Measurements from ENCODE around the gene F11R.
A peak's percentile ranks its signal among the peaks of the same experiment; 100 is the strongest.

F11R gene

GRCh38 chr1:161051219-161051618 lies 30.3 kb upstream of the F11R start:
- peaks cover 3% of the 10 kb centered on the region for H3K4me1 ChIP-seq (ENCODE audit: control insufficient read depth, insufficient read depth, low read length)
- no peak overlapping the region for H3K4me3 ChIP-seq (ENCODE audit: low read length)
- H3K27me3 ChIP-seq (ENCODE audit: control insufficient read depth, insufficient read depth, low read length), result no peaks in the 10 kb centered on the region
- H3K27ac ChIP-seq (ENCODE audit: low read depth, low read length), result no peak overlapping the region
- no peaks in the 10 kb centered on the region for H3K36me3 ChIP-seq (ENCODE audit: control insufficient read depth, insufficient read depth, low read length)
- H3K9ac ChIP-seq (ENCODE audit: low read length), result no peak overlapping the region

GRCh38 chr1:161048949-161049722 lies 28.2 kb upstream of the F11R start:
- no peak overlapping the region for H3K27ac ChIP-seq (ENCODE audit: low read depth, low read length)
- no peaks in the 10 kb centered on the region for H3K36me3 ChIP-seq (ENCODE audit: control insufficient read depth, insufficient read depth, low read length)
- peaks cover 8% of the 10 kb centered on the region for H3K4me1 ChIP-seq (ENCODE audit: control insufficient read depth, insufficient read depth, low read length)
- H3K27me3 ChIP-seq (ENCODE audit: control insufficient read depth, insufficient read depth, low read length), result no peaks in the 10 kb centered on the region
- no peak overlapping the region for H3K4me3 ChIP-seq (ENCODE audit: low read length)
- no peak overlapping the region for H3K9ac ChIP-seq (ENCODE audit: low read length)

GRCh38 chr1:161047436-161048420 lies 26.8 kb upstream of the F11R start:
- H3K36me3 ChIP-seq (ENCODE audit: control insufficient read depth, insufficient read depth, low read length), result no peaks in the 10 kb centered on the region
- peaks cover 9% of the 10 kb centered on the region for H3K4me1 ChIP-seq (ENCODE audit: control insufficient read depth, insufficient read depth, low read length)
- no peak overlapping the region for H3K27ac ChIP-seq (ENCODE audit: low read depth, low read length)
- H3K4me3 ChIP-seq (ENCODE audit: low read length), result no peak overlapping the region
- H3K9ac ChIP-seq (ENCODE audit: low read length), result no peak overlapping the region
- H3K27me3 ChIP-seq (ENCODE audit: control insufficient read depth, insufficient read depth, low read length), result no peaks in the 10 kb centered on the region

DNA sequence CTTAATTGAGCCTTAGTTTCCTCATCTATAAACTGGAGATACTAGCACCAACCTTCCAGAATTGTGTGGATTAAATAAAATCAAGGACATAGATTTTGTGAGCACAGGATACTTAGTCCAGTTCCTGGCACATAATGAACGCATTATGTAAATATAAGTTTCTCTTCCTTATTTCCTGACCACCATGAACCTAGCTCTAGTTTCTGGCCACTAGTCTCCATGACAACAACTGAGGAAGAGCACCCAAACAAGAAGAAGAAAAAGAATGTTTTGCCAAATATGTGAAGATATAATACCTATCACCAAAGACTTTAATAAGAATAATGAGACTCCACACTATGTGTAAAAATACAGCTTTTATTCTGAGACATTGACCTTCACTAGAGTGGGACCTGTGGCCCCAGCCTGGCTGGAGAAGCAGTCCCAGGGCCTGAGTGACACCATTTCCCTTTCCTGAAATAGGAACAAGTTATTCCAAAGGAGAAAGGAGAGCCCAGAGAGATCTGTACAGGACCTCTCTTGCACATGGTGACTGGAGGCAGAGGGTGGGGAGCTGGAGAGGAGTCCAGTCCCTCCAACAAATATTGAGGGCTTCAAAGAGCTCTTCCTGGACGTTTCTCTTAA lies 25.8 kb upstream of the F11R start:
- Histone ChIP-seq H3K4me3 (ENCODE audit: low read length) (peak overlapping the region; percentile 99), H3K36me3 (ENCODE audit: control insufficient read depth, insufficient read depth, low read length) (peaks cover 8% of the 10 kb centered on the region), H3K27ac (ENCODE audit: low read depth, low read length) (peak overlapping the region; percentile 95), H3K27me3 (ENCODE audit: control insufficient read depth, insufficient read depth, low read length) (no peaks in the 10 kb centered on the region), H3K9ac (ENCODE audit: low read length) (no peak overlapping the region), H3K4me1 (ENCODE audit: control insufficient read depth, insufficient read depth, low read length) (peaks cover 9% of the 10 kb centered on the region)

- Histone ChIP-seq H3K4me1 (ENCODE audit: control insufficient read depth, insufficient read depth, low read length) (peaks cover 9% of the 10 kb centered on the region), H3K4me3 (ENCODE audit: low read length) (peak within 1 kb of the TSS; percentile 99), H3K27ac (ENCODE audit: low read depth, low read length) (peak within 1 kb of the TSS; percentile 95), H3K9ac (ENCODE audit: low read length) (peak within 1 kb of the TSS; percentile 98), H3K36me3 (ENCODE audit: control insufficient read depth, insufficient read depth, low read length) (peaks cover 14% of the 10 kb centered on the region), H3K27me3 (ENCODE audit: control insufficient read depth, insufficient read depth, low read length) (no peaks in the 10 kb centered on the region)
These were observed 25.0 kb upstream of the F11R start, which contains the start of gene USF1 for GRCh38 chr1:161045736-161046604. USF1 (minus strand) TSS chr1:161045977; CDS start chr1:161043275, 2,702 bp downstream.

GRCh38 chr1:161044908-161045735 lies 24.2 kb upstream of the F11R start:
- peaks cover 9% of the 10 kb centered on the region for H3K4me1 ChIP-seq (ENCODE audit: control insufficient read depth, insufficient read depth, low read length)
- no peaks in the 10 kb centered on the region for H3K27me3 ChIP-seq (ENCODE audit: control insufficient read depth, insufficient read depth, low read length)
- peaks cover 21% of the 10 kb centered on the region for H3K36me3 ChIP-seq (ENCODE audit: control insufficient read depth, insufficient read depth, low read length)
- H3K27ac ChIP-seq (ENCODE audit: low read depth, low read length), result peak overlapping the region; percentile 95
- H3K9ac ChIP-seq (ENCODE audit: low read length), result peak overlapping the region; percentile 98
- peak overlapping the region; percentile 99 for H3K4me3 ChIP-seq (ENCODE audit: low read length)

- peaks cover 9% of the 10 kb centered on the region for H3K4me1 ChIP-seq (ENCODE audit: control insufficient read depth, insufficient read depth, low read length)
- H3K27ac ChIP-seq (ENCODE audit: low read depth, low read length), result peak overlapping the region; percentile 95
- no peaks in the 10 kb centered on the region for H3K27me3 ChIP-seq (ENCODE audit: control insufficient read depth, insufficient read depth, low read length)
- peak overlapping the region; percentile 99 for H3K4me3 ChIP-seq (ENCODE audit: low read length)
- peak overlapping the region; percentile 39 for H3K9ac ChIP-seq (ENCODE audit: low read length)
- H3K36me3 ChIP-seq (ENCODE audit: control insufficient read depth, insufficient read depth, low read length), result peaks cover 27% of the 10 kb centered on the region
These were observed 23.6 kb upstream of the F11R start for GRCh38 chr1:161044535-161044907.

DNA sequence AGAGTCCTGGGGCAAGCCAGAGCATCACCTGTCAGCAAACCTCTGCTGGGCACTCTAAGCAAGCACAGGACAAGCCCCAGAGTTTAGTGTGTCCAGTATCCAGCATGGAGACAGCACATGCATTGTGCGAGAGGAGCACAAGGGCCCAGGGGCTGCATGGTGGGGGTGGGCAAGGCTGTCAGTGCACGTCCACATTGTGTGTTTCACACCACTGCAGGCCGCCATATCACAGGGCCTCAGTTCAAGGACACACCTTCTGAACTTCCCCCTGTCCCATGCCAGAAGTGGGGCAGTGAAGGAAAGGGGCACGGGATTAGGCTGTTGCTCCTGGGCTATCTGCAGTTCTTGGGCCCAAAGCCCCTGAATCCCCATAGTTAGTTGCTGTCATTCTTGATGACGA lies 18.6 kb upstream of the F11R start:
- Histone ChIP-seq H3K36me3 (ENCODE audit: control insufficient read depth, insufficient read depth, low read length) (peaks cover 31% of the 10 kb centered on the region), H3K4me1 (ENCODE audit: control insufficient read depth, insufficient read depth, low read length) (peaks cover 5% of the 10 kb centered on the region), H3K27me3 (ENCODE audit: control insufficient read depth, insufficient read depth, low read length) (no peaks in the 10 kb centered on the region), H3K27ac (ENCODE audit: low read depth, low read length) (no peak overlapping the region), H3K4me3 (ENCODE audit: low read length) (peak overlapping the region; percentile 39), H3K9ac (ENCODE audit: low read length) (no peak overlapping the region)

DNA sequence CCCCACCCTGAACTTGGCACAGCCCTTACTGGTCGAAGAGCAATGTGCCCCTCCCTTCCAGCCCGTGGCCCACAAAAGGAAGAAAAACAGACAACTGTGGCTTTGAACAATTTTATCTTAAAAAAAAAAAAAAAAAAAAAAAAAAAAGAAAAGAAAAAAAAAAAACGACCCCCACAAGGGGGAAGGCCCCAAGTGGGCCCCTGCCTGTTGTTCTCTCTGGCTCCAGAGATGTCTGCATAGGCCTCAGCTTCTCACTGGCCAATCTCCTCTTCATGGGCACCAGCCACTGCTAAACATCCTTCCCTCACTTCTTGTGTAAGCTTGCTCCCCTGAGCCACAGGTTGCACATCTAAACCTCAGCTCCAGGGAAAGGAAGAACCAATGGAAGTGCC lies 18.2 kb upstream of the F11R start:
- Histone ChIP-seq H3K36me3 (ENCODE audit: control insufficient read depth, insufficient read depth, low read length) (peaks cover 31% of the 10 kb centered on the region), H3K4me1 (ENCODE audit: control insufficient read depth, insufficient read depth, low read length) (peaks cover 1% of the 10 kb centered on the region), H3K4me3 (ENCODE audit: low read length) (peak overlapping the region; percentile 87), H3K27ac (ENCODE audit: low read depth, low read length) (no peak overlapping the region), H3K9ac (ENCODE audit: low read length) (no peak overlapping the region), H3K27me3 (ENCODE audit: control insufficient read depth, insufficient read depth, low read length) (no peaks in the 10 kb centered on the region)

DNA sequence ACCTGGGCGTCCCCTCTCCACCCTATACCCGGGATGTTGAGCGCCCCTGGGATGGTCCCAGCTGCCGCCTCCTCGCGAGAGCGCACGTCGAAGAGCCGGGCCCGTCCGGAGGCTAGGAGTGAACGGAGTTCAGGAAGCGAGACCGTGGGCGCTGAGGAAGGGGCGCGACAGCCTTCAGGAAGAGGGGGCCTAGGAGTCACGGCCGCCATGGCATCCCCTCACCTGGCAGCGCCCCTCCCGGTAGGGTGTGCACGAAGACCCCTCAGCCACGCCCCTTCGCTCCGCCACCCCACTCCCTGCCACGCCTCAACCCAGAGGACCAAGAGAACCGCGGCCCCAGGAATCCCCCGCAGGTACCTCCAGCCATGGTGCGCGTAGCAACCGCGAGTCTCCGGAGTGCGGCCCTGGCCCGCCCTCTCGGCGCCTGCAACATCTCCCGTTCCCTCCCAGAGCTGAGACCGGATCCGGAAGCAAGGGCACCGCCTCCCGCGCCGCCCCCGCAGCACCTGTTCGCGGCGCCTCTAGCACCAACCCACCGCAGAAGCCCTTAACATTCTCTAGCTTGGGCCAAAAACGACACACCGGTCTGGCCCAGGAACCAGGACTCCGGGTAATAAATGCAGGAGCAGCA lies 17.7 kb upstream of the F11R start, which contains the start of gene TSTD1:
TSS of gene TSTD1 (minus strand) at position 442 of the 631 bp plus-strand sequence. CDS start at position 367, 75 bp downstream.
- Histone ChIP-seq H3K4me1 (ENCODE audit: control insufficient read depth, insufficient read depth, low read length) (no peaks in the 10 kb centered on the region), H3K27me3 (ENCODE audit: control insufficient read depth, insufficient read depth, low read length) (no peaks in the 10 kb centered on the region), H3K27ac (ENCODE audit: low read depth, low read length) (no peak within 1 kb of the TSS), H3K4me3 (ENCODE audit: low read length) (peak within 1 kb of the TSS; percentile 87), H3K36me3 (ENCODE audit: control insufficient read depth, insufficient read depth, low read length) (peaks cover 31% of the 10 kb centered on the region), H3K9ac (ENCODE audit: low read length) (no peak within 1 kb of the TSS)

Measured in rectal smooth muscle tissue (tissue), 1 donor.